Ectodermal cell (in vitro differentiated cells): ENCODE measurements around the gene SCAPER.

Experiments
- H3K27ac ChIP-seq: 2 replicates; pipeline ENCODE4 v1.7.0; 2013; ENCODE audit warnings: mild to moderate bottlenecking, low read depth, low read length; ENCODE audit not compliant: insufficient read depth, poor library complexity, severe bottlenecking
- H3K27me3 ChIP-seq: 2 replicates; pipeline ENCODE4 v1.7.0; 2013; ENCODE audit warnings: mild to moderate bottlenecking, low read length; ENCODE audit not compliant: insufficient read depth, control insufficient read depth, poor library complexity, severe bottlenecking
- H3K36me3 ChIP-seq: one replicate; pipeline ENCODE4 v1.7.0; 2013; ENCODE audit warnings: low read length; ENCODE audit not compliant: control insufficient read depth, insufficient read depth
- H3K4me1 ChIP-seq: one replicate; pipeline ENCODE4 v1.7.0; 2013; ENCODE audit warnings: low read length; ENCODE audit not compliant: control insufficient read depth, insufficient read depth
- H3K4me3 ChIP-seq: 2 replicates; pipeline ENCODE4 v1.7.0; 2013; ENCODE audit warnings: low read depth, low read length, control low read depth; ENCODE audit not compliant: insufficient read depth
- H3K9me3 ChIP-seq: 2 replicates; pipeline ENCODE4 v1.7.0; 2013; ENCODE audit warnings: mild to moderate bottlenecking, low read length, moderate library complexity; ENCODE audit not compliant: control insufficient read depth
- WGBS, 2 experiments: methylation state at CpG; one replicate each; pipeline ENCODE4 v1.1.7; 2013; ENCODE audit warnings: missing lambda C conversion rate in 2 of 2; 5-methylcytosine and 5-hydroxymethylcytosine counted together

The SCAPER gene

DNA sequence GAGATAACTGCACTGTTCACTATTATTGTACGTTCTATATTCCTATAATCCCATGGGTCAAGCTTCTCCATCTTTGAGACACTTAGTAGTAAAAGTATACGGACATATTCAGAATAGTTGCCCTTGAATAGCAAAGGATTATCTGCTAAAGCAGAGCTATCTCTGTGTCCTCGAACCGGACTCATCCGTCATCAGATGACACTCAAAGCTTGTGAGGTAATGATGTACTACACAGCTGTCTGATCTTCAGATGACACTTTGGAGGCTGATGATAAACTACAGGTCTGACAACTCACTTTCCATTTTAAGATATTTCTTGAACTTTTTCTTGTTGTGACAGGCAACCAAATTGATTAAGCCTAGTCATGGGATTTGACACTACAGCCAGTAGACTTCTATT lies 240.2 kb downstream of the SCAPER start:
- H3K36me3 ChIP-seq, result no peaks in the 10 kb centered on the region
- WGBS, 2 experiments, result 91 to 97% methylated on average over 5 of the region's 5 CpGs
- no peaks in the 10 kb centered on the region for H3K9me3 ChIP-seq
- H3K27me3 ChIP-seq, result no peaks in the 10 kb centered on the region
- H3K27ac ChIP-seq, result no peak overlapping the region
- H3K4me3 ChIP-seq, result no peak overlapping the region
- H3K4me1 ChIP-seq, result no peaks in the 10 kb centered on the region

DNA sequence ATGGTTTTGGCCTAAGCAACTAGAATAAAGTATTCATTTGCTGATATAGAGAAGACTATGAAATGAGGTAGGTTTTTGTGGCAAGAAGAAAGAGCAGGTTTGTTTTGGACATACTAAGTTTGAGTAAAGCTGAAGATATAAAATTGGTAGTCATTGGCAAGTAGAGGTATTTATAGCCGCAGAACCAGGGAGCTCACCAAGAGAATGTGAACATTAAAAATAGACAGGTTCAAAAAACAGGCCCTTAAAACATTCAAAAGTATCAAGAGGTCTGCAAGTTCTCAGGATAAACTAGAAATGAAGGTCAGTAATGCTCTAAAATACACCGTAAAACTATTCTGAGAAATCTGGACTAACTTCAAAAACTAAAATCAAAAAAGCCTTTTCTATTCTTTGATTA lies 240.7 kb downstream of the SCAPER start:
- Histone ChIP-seq H3K9me3 (no peaks in the 10 kb centered on the region), H3K4me1 (no peaks in the 10 kb centered on the region), H3K36me3 (no peaks in the 10 kb centered on the region), H3K27me3 (no peaks in the 10 kb centered on the region), H3K4me3 (no peak overlapping the region), H3K27ac (no peak overlapping the region)
- WGBS, 2 experiments, result 94 to 96% methylated on average over 2 of the region's 2 CpGs

DNA sequence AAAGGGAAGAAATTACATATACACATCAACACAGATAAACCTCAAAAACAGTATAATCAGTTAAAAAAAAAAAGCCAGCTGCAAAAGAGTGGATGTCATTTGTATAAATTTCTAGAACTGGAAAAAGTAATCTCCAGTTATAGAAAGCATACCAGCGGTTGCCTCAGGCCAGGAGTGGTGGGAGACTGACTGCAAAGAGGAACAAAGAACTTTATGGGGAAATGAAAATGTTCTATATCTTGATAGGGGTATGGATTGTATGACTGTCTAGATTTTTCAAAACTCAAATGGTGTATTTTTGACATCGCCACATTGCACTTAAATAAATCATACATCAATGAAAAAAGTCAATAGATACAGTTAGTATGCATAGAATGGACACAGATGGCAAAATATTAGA lies 241.6 kb downstream of the SCAPER start:
- Histone ChIP-seq H3K27me3 (no peaks in the 10 kb centered on the region), H3K9me3 (no peaks in the 10 kb centered on the region), H3K4me3 (no peak overlapping the region), H3K27ac (no peak overlapping the region), H3K4me1 (no peaks in the 10 kb centered on the region), H3K36me3 (no peaks in the 10 kb centered on the region)
- WGBS, 2 experiments, result 97 to 100% methylated on average over 1 of the region's 2 CpGs

DNA sequence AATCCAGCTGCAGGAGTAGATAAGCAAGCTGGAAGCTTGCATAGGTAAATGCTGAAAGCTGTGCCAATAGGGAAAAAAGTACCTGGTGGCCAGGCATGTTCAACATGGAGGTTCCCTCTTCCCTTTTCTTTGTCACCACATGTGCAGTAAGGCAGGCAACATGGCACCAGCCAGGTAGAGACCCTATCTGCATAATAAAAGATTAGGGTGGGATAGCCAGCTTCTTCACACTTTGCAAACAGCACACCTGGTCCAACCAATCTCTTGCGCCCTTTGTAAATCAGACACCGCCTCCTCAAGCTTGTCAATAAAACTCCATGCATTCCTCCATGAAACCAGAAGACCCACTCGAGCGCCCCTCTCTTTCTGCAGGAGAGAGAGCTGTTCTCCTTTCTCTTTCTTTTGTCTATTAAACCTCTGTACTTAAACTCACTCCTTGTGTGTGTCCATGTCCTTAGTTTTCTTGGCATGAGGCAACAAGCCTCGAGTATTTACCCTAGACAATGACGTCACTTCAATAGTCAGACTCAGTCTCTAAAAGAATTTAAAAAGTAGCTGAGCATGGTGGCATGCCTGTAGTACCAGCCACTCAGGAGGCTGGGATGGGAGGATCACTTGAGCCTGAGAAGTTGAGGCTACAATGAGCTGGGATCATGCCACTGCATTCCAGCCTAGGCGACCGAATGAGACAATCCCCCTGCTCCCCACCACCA lies 256.3 kb downstream of the SCAPER start:
- H3K27ac ChIP-seq, result no peak overlapping the region
- no peaks in the 10 kb centered on the region for H3K9me3 ChIP-seq
- no peaks in the 10 kb centered on the region for H3K36me3 ChIP-seq
- no peaks in the 10 kb centered on the region for H3K4me1 ChIP-seq
- WGBS, 2 experiments, result 81 to 85% methylated on average over 8 of the region's 8 CpGs
- no peak overlapping the region for H3K4me3 ChIP-seq
- H3K27me3 ChIP-seq, result no peaks in the 10 kb centered on the region

DNA sequence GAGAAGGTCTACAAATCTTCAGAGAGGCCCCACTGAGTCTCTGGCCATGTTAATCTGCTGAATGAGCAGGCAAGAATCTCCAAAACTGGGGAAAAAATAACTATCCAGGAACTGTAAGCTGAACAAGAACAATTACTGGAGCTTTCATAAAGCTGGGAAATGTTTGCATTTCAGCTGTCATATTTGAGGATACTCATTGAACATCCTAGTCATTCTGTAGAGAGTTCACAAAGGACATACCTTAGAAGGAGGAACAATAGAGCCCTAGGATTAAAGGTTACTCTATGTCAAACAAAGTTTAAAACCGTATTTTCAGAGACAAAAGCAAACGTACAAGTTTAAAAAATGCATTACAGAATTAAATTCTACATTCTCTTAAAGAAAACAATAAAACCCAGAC lies 257.5 kb downstream of the SCAPER start:
- Histone ChIP-seq H3K4me3 (no peak overlapping the region), H3K9me3 (no peaks in the 10 kb centered on the region), H3K27ac (no peak overlapping the region), H3K4me1 (no peaks in the 10 kb centered on the region), H3K36me3 (no peaks in the 10 kb centered on the region), H3K27me3 (no peaks in the 10 kb centered on the region)
- 80 to 93% methylated on average over 2 of the region's 2 CpGs for WGBS, 2 experiments

DNA sequence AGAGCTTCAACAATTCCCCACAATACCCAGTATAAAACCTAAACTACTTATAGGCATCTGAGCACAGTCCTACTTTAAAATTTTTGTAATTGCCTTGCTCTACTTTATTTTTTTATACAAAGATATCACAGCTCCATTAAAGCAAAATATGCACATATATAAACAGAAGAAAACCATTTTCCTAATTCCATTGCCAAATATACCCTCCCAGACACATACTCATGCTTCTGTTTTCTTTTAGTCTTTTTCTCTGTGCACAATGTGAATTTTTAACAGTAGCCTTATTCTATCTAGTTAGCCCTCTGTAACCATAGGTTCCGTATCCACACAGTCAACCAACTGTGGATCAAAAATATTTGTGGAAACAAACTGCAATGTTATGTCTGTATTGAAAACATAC lies 260.5 kb downstream of the SCAPER start:
- no peak overlapping the region for H3K27ac ChIP-seq
- WGBS, 2 experiments, result 86% methylated on average over 1 of the region's 1 CpG; no CpG with 5 or more reads in 1 of the 2 experiments
- H3K4me3 ChIP-seq, result no peak overlapping the region
- H3K9me3 ChIP-seq, result no peaks in the 10 kb centered on the region
- H3K4me1 ChIP-seq, result no peaks in the 10 kb centered on the region
- no peaks in the 10 kb centered on the region for H3K36me3 ChIP-seq
- H3K27me3 ChIP-seq, result no peaks in the 10 kb centered on the region

DNA sequence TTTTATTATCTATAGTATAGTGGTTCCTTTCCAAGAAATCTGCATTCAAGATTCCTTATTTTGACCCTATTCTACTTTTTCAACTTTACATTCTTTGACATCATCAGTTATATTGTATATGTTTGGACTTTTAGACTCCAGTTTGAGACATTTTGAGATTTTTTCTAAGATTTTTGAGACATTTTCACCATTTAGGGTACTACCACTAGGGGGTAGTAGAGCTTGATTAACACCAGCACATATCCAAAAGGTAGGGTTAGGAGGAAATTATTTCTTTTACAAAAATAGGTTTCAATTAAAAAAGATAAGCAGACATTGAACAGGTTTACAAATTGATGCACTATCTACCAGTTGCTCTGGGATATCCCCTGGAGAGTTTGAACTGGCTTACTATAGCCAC lies 262.5 kb downstream of the SCAPER start:
- Histone ChIP-seq H3K4me3 (no peak overlapping the region), H3K9me3 (no peaks in the 10 kb centered on the region), H3K36me3 (no peaks in the 10 kb centered on the region), H3K4me1 (no peaks in the 10 kb centered on the region), H3K27me3 (no peaks in the 10 kb centered on the region), H3K27ac (no peak overlapping the region)

DNA sequence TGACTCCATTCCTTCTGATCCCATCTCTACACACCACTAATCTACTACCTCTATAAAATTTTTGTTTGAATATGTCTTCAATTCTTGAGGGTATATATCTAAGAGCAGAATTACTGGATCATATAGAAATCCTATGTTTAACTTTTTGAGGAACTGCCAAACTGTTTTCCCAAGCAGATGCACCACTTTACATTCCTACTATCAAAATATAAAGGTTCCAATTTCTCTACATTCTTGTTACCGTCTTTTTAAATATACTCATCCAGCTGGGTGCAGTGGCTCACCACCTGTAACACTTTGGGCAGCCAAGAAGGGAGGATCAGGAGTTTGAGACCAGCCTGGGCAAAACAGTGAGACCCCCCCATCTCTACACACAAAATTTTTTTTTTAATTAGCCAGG lies 268.0 kb downstream of the SCAPER start:
- no peaks in the 10 kb centered on the region for H3K4me1 ChIP-seq
- H3K4me3 ChIP-seq, result no peak overlapping the region
- no peaks in the 10 kb centered on the region for H3K27me3 ChIP-seq
- H3K9me3 ChIP-seq, result no peaks in the 10 kb centered on the region
- H3K36me3 ChIP-seq, result no peaks in the 10 kb centered on the region
- WGBS, 2 experiments, result 95 to 100% methylated on average over 1 of the region's 1 CpG
- H3K27ac ChIP-seq, result no peak overlapping the region

DNA sequence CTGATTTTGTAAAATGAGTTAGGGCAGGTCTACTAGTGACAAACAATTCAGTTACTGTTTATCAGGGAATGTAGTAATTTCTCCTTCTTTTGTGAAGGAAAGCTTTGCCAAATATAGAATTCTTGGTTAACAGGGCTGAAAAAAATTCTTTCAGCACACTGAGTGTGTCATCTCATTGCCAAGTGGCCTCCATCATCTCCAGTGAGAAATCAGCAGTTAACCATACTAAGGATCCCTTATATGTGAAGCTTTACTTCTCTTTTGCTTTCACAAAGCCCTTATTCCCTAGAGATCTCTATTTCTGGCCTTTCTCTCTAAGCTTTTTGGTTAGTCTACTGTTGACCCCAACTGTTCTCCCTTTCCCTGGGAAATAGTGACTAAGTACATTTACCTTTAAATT lies 269.1 kb downstream of the SCAPER start:
- Histone ChIP-seq H3K4me1 (no peaks in the 10 kb centered on the region), H3K27ac (no peak overlapping the region), H3K27me3 (no peaks in the 10 kb centered on the region), H3K36me3 (no peaks in the 10 kb centered on the region), H3K4me3 (no peak overlapping the region), H3K9me3 (no peaks in the 10 kb centered on the region)

DNA sequence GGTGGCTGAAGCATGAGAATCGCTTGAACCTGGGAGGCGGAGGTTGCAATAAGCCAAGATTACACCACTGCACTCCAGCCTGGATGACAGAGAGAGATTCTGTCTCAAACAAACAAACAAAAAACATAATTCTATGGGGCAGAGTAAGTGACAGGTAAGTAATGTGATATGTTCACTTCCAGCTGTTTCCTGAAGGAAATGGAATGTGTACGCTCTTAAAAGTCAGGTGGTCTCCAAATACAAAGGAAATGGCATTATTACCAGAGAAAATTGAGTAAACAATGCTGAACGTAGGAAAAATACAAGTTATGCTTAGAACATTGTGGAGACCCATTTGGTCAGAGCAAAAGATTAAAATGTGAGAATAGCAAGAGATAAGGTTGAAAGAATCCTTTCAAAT lies 278.5 kb downstream of the SCAPER start:
- no peak overlapping the region for H3K27ac ChIP-seq

DNA sequence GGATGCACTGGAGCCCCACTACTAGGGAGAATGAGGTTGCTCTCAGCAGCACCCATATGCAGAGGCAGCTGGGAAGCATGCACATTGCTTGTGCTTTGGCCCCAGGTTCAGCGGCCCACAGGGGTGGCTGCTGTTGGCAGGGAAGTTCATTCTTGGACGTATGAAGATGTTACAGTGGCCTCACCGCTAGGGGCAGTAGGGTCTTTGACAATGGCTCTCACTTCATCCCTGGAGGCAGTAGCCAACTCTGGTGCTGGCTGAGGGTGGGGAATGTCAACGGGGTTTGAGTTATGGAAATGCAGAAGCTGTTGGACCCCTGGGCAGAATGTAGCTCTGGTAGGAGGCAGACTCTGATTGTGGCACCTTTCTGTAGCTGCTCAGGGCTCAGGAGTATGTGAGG lies 279.9 kb downstream of the SCAPER start:
- Histone ChIP-seq H3K4me3 (no peak overlapping the region), H3K36me3 (no peaks in the 10 kb centered on the region), H3K4me1 (no peaks in the 10 kb centered on the region), H3K27ac (no peak overlapping the region), H3K27me3 (no peaks in the 10 kb centered on the region), H3K9me3 (no peaks in the 10 kb centered on the region)
- 69 to 75% methylated on average over 4 of the region's 4 CpGs for WGBS, 2 experiments

More for the DNA sequence above, 278.5 kb downstream of the SCAPER start:
- WGBS, 2 experiments, result 91 to 93% methylated on average over 4 of the region's 4 CpGs
- H3K4me3 ChIP-seq, result no peak overlapping the region
- no peaks in the 10 kb centered on the region for H3K27me3 ChIP-seq
- H3K4me1 ChIP-seq, result no peaks in the 10 kb centered on the region
- no peaks in the 10 kb centered on the region for H3K36me3 ChIP-seq
- no peaks in the 10 kb centered on the region for H3K9me3 ChIP-seq
